ENCODE data around the gene MYL9.
"Not testable (repeated sequence)": the region's sequence is repeated elsewhere in the genome, so short reads cannot be mapped to it uniquely, and the experiment has no call there.

Gene MYL9

GRCh38 chr20:36541227-36541767, at the start of gene MYL9:
Gene MYL9 (plus strand): TSS chr20:36541519. CDS start chr20:36544885, 3,366 bp downstream.
- no peak for DNase-seq

GRCh38 chr20:36491901-36492617, 49.3 kb upstream of the MYL9 start:
- DNase-seq = no peak

GRCh38 chr20:36493051-36493800, 48.1 kb upstream of the MYL9 start:
- DNase-seq = no peak

GRCh38 chr20:36493801-36494114, 47.6 kb upstream of the MYL9 start:
- DNase-seq = no peak

GRCh38 chr20:36496707-36497669, 44.3 kb upstream of the MYL9 start:
- no peak for DNase-seq

GRCh38 chr20:36497856-36498255, 43.5 kb upstream of the MYL9 start:
- DNase-seq = no peak

GRCh38 chr20:36498386-36499179, 42.7 kb upstream of the MYL9 start:
- no peak for DNase-seq

GRCh38 chr20:36499211-36499610, 42.1 kb upstream of the MYL9 start:
- no peak for DNase-seq

- no peak for DNase-seq
Observed at GRCh38 chr20:36499723-36500501, 41.4 kb upstream of the MYL9 start.

GRCh38 chr20:36501367-36502006, 39.8 kb upstream of the MYL9 start:
- DNase-seq = no peak

- DNase-seq = no peak
Observed at GRCh38 chr20:36504295-36504694, 37.0 kb upstream of the MYL9 start.

GRCh38 chr20:36506253-36506652, 35.1 kb upstream of the MYL9 start:
- DNase-seq = no peak

GRCh38 chr20:36507746-36508145, 33.6 kb upstream of the MYL9 start:
- no peak for DNase-seq

GRCh38 chr20:36519012-36519719, 22.2 kb upstream of the MYL9 start:
- no peak for DNase-seq

GRCh38 chr20:36519944-36520343, 21.4 kb upstream of the MYL9 start:
- DNase-seq = no peak

GRCh38 chr20:36521526-36521925, 19.8 kb upstream of the MYL9 start:
- no peak for DNase-seq

GRCh38 chr20:36522412-36522811, 18.9 kb upstream of the MYL9 start:
- DNase-seq = not testable (repeated sequence)

- DNase-seq = no peak
Observed at GRCh38 chr20:36523341-36523740, 18.0 kb upstream of the MYL9 start.

GRCh38 chr20:36525620-36526365, 15.5 kb upstream of the MYL9 start:
- DNase-seq = no peak
